ENCODE data around the gene IL15RA.
A peak's percentile ranks its signal among the peaks of the same experiment; 100 is the strongest.

The IL15RA gene

DNA sequence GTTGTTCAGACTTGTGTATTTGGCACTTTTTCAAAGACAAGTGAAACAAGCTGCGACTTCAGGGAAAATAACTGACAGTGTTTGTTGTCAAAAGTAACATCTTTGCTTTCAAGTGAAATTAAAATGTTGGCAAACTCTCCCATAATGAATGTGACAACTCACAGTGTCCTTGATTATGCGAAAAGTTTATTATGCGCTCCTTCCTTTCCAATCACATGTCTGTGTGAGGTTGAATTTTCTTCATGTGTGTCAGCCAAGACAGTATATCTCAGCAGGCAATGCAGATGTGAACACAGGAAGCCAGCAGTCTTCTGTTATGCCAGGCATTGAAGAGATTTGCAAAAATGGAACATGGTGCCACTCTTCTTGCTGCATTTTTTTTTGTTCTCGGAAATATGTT lies 58.6 kb downstream of the IL15RA start:
- no peak overlapping the region for H3K9ac ChIP-seq (ENCODE audit: low read length)
- no peak overlapping the region for H3K4me3 ChIP-seq (ENCODE audit: insufficient read depth in 1 of 2, low read depth in 1 of 2, low read length in 2 of 2)

DNA sequence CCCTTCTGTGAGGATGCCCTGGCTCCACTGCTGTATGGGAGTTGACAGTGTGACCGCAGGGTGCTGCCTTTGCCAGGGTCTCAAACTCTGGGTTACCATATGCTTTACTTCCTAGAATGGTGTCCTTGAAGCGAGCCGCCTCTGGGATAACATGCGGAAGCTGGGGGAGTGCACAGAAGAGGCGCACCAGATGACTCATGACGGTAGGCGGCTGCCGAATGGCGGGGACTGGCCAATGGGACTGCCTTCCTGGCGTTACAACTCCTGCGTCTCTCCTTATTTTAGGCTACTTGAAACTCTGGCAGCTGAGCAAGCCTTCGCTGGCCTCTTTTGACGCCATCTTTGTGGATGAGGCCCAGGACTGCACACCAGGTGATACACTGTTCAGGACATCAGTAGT lies 60.0 kb downstream of the IL15RA start:
- H2AFZ ChIP-seq (ENCODE audit: low read depth, low read length) = no peak overlapping the region
- H3K4ac ChIP-seq (ENCODE audit: low read depth in 1 of 2, low read length in 2 of 2) = no peak overlapping the region
- H3K18ac ChIP-seq (ENCODE audit: low read depth in 1 of 2, low read length in 2 of 2) = no peak overlapping the region

More for the DNA sequence above, 58.6 kb downstream of the IL15RA start:
- Histone ChIP-seq H2AK5ac (ENCODE audit: low read length, severe bottlenecking) (no peak overlapping the region), H2BK15ac (ENCODE audit: low read depth, poor library complexity, severe bottlenecking) (no peak overlapping the region), H3K27me3 (ENCODE audit: control insufficient read depth in 1 of 2, insufficient read depth in 1 of 2, low read length in 2 of 2) (no peaks in the 10 kb centered on the region), H3K79me1 (replicated peaks; ENCODE audit: low read length, poor library complexity, severe bottlenecking) (peaks cover 27% of the 10 kb centered on the region), H3K23ac (ENCODE audit: low read length in 2 of 2) (no peak overlapping the region), H3K18ac (ENCODE audit: low read depth in 1 of 2, low read length in 2 of 2) (no peak overlapping the region), H3K9me3 (ENCODE audit: control insufficient read depth, low read length) (no peaks in the 10 kb centered on the region), H3K14ac (ENCODE audit: low read length in 2 of 2) (no peak overlapping the region), H3K4me1 (ENCODE audit: control insufficient read depth, insufficient read depth, low read depth, low read length) (no peaks in the 10 kb centered on the region), H4K91ac (ENCODE audit: low read length) (no peak overlapping the region), H3K4me2 (ENCODE audit: low read length, poor library complexity, severe bottlenecking) (no peak overlapping the region), H4K8ac (ENCODE audit: low read length) (no peak overlapping the region), H2BK5ac (ENCODE audit: low read depth, low read length, poor library complexity, severe bottlenecking) (no peak overlapping the region), H3K27ac (ENCODE audit: low read length, poor library complexity, severe bottlenecking) (no peak overlapping the region), H3K36me3 (ENCODE audit: control insufficient read depth in 1 of 2, insufficient read depth in 2 of 2, low read depth in 1 of 2, low read length in 2 of 2) (peaks cover 68 to 98% of the 10 kb centered on the region in 2 experiments), H3K4ac (ENCODE audit: low read depth in 1 of 2, low read length in 2 of 2) (no peak overlapping the region), H2BK120ac (ENCODE audit: low read depth, low read length) (no peak overlapping the region), H2AFZ (ENCODE audit: low read depth, low read length) (no peak overlapping the region), H2BK12ac (ENCODE audit: low read length in 2 of 2) (no peak overlapping the region)
- no peak for DNase-seq
- 100% methylated on average over 4 of the region's 4 CpGs for WGBS

DNA sequence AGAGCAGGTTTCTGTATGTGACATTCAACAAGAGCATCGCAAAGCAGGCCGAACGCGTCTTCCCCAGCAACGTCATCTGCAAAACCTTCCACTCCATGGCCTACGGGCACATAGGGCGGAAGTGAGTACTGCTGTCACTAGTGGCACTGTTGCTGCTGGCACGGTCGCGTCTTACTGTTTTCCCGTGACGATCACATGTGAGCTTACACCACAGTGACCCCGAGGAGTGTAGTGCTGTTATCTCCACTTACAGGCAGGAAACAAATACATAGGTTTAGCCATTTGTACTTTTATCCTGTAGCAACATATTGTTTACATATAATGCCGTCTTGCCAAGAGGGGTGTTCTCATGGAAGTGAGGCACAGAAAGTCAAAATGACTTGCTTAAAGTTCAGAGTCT lies 61.9 kb downstream of the IL15RA start:
- Histone ChIP-seq H3K4ac (ENCODE audit: low read depth in 1 of 2, low read length in 2 of 2) (no peak overlapping the region), H3K4me2 (ENCODE audit: low read length, poor library complexity, severe bottlenecking) (no peak overlapping the region), H2BK120ac (ENCODE audit: low read depth, low read length) (no peak overlapping the region), H3K4me1 (ENCODE audit: control insufficient read depth, insufficient read depth, low read depth, low read length) (no peaks in the 10 kb centered on the region), H3K23ac (ENCODE audit: low read length in 2 of 2) (no peak overlapping the region), H3K18ac (ENCODE audit: low read depth in 1 of 2, low read length in 2 of 2) (no peak overlapping the region), H4K91ac (ENCODE audit: low read length) (no peak overlapping the region), H2BK15ac (ENCODE audit: low read depth, poor library complexity, severe bottlenecking) (no peak overlapping the region), H3K36me3 (ENCODE audit: control insufficient read depth in 1 of 2, insufficient read depth in 2 of 2, low read depth in 1 of 2, low read length in 2 of 2) (peaks cover 70 to 95% of the 10 kb centered on the region in 2 experiments), H3K14ac (ENCODE audit: low read length in 2 of 2) (no peak overlapping the region), H3K9me3 (ENCODE audit: control insufficient read depth, low read length) (no peaks in the 10 kb centered on the region), H2BK12ac (ENCODE audit: low read length in 2 of 2) (no peak overlapping the region), H3K27me3 (ENCODE audit: control insufficient read depth in 1 of 2, insufficient read depth in 1 of 2, low read length in 2 of 2) (no peaks in the 10 kb centered on the region), H2AFZ (ENCODE audit: low read depth, low read length) (no peak overlapping the region), H3K9ac (ENCODE audit: low read length) (no peak overlapping the region), H3K4me3 (ENCODE audit: insufficient read depth in 1 of 2, low read depth in 1 of 2, low read length in 2 of 2) (no peak overlapping the region), H2AK5ac (ENCODE audit: low read length, severe bottlenecking) (no peak overlapping the region), H3K79me1 (replicated peaks; ENCODE audit: low read length, poor library complexity, severe bottlenecking) (peaks cover 27% of the 10 kb centered on the region), H2BK5ac (ENCODE audit: low read depth, low read length, poor library complexity, severe bottlenecking) (no peak overlapping the region), H4K8ac (ENCODE audit: low read length) (no peak overlapping the region), H3K27ac (ENCODE audit: low read length, poor library complexity, severe bottlenecking) (no peak overlapping the region)
- no peak for DNase-seq
- 99% methylated on average over 12 of the region's 14 CpGs for WGBS

More for the DNA sequence above, 60.0 kb downstream of the IL15RA start:
- Histone ChIP-seq H3K14ac (ENCODE audit: low read length in 2 of 2) (no peak overlapping the region), H2AK5ac (ENCODE audit: low read length, severe bottlenecking) (no peak overlapping the region), H3K79me1 (replicated peaks; ENCODE audit: low read length, poor library complexity, severe bottlenecking) (peaks cover 25% of the 10 kb centered on the region), H3K36me3 (ENCODE audit: control insufficient read depth in 1 of 2, insufficient read depth in 2 of 2, low read depth in 1 of 2, low read length in 2 of 2) (peaks cover 68 to 96% of the 10 kb centered on the region in 2 experiments), H3K4me2 (ENCODE audit: low read length, poor library complexity, severe bottlenecking) (no peak overlapping the region), H2BK12ac (ENCODE audit: low read length in 2 of 2) (no peak overlapping the region), H2BK5ac (ENCODE audit: low read depth, low read length, poor library complexity, severe bottlenecking) (no peak overlapping the region), H4K8ac (ENCODE audit: low read length) (no peak overlapping the region), H4K91ac (ENCODE audit: low read length) (no peak overlapping the region), H3K9ac (ENCODE audit: low read length) (no peak overlapping the region), H3K27ac (ENCODE audit: low read length, poor library complexity, severe bottlenecking) (no peak overlapping the region), H2BK15ac (ENCODE audit: low read depth, poor library complexity, severe bottlenecking) (no peak overlapping the region), H3K4me1 (ENCODE audit: control insufficient read depth, insufficient read depth, low read depth, low read length) (no peaks in the 10 kb centered on the region), H3K4me3 (ENCODE audit: insufficient read depth in 1 of 2, low read depth in 1 of 2, low read length in 2 of 2) (no peak overlapping the region), H2BK120ac (ENCODE audit: low read depth, low read length) (no peak overlapping the region), H3K27me3 (ENCODE audit: control insufficient read depth in 1 of 2, insufficient read depth in 1 of 2, low read length in 2 of 2) (no peaks in the 10 kb centered on the region), H3K23ac (ENCODE audit: low read length in 2 of 2) (no peak overlapping the region), H3K9me3 (ENCODE audit: control insufficient read depth, low read length) (no peaks in the 10 kb centered on the region)
- 97% methylated on average over 13 of the region's 13 CpGs for WGBS
- DNase-seq = no peak

DNA sequence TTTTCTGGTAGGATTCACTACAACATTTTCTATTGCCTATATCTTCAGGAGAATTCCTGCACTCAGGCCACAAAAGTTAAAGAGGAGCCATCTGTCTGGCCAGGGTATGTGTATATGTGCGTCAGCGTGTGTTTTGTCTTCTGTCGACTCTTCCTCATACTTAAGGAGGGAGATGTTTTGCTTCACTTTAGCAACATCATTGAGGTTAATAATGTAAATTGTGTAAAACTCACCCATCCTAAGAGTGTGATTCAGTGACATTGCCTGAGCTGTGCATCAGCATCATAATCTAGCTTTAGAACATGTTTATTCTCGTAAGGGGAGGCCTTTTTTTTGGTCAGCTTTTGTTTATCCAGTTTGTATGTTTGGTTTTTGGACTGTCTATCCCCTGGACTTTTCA lies 63.6 kb downstream of the IL15RA start:
- Histone ChIP-seq H3K4me1 (ENCODE audit: control insufficient read depth, insufficient read depth, low read depth, low read length) (no peaks in the 10 kb centered on the region), H2BK15ac (ENCODE audit: low read depth, poor library complexity, severe bottlenecking) (no peak overlapping the region), H3K27me3 (ENCODE audit: control insufficient read depth in 1 of 2, insufficient read depth in 1 of 2, low read length in 2 of 2) (no peaks in the 10 kb centered on the region), H3K23ac (ENCODE audit: low read length in 2 of 2) (no peak overlapping the region), H3K9ac (ENCODE audit: low read length) (peak overlapping the region; percentile 2), H4K91ac (ENCODE audit: low read length) (no peak overlapping the region), H4K8ac (ENCODE audit: low read length) (no peak overlapping the region), H3K4me3 (ENCODE audit: insufficient read depth in 1 of 2, low read depth in 1 of 2, low read length in 2 of 2) (no peak overlapping the region), H3K14ac (ENCODE audit: low read length in 2 of 2) (no peak overlapping the region), H2AK5ac (ENCODE audit: low read length, severe bottlenecking) (no peak overlapping the region), H3K36me3 (ENCODE audit: control insufficient read depth in 1 of 2, insufficient read depth in 2 of 2, low read depth in 1 of 2, low read length in 2 of 2) (peaks cover 81 to 97% of the 10 kb centered on the region in 2 experiments), H2BK5ac (ENCODE audit: low read depth, low read length, poor library complexity, severe bottlenecking) (no peak overlapping the region), H3K4ac (ENCODE audit: low read depth in 1 of 2, low read length in 2 of 2) (no peak overlapping the region), H3K18ac (ENCODE audit: low read depth in 1 of 2, low read length in 2 of 2) (no peak overlapping the region), H3K9me3 (ENCODE audit: control insufficient read depth, low read length) (no peaks in the 10 kb centered on the region), H3K4me2 (ENCODE audit: low read length, poor library complexity, severe bottlenecking) (no peak overlapping the region), H3K27ac (ENCODE audit: low read length, poor library complexity, severe bottlenecking) (no peak overlapping the region), H2AFZ (ENCODE audit: low read depth, low read length) (no peak overlapping the region), H2BK120ac (ENCODE audit: low read depth, low read length) (no peak overlapping the region), H3K79me1 (replicated peaks; ENCODE audit: low read length, poor library complexity, severe bottlenecking) (peaks cover 31% of the 10 kb centered on the region), H2BK12ac (ENCODE audit: low read length in 2 of 2) (no peak overlapping the region)
- 100% methylated on average over 3 of the region's 4 CpGs for WGBS
- DNase-seq = peak; percentile 79

All from mesenchymal stem cell (in vitro differentiated cells and primary cell).